Thyroid gland (tissue), 4 donors: Measurements from ENCODE around the gene CALM1. TPM values are rescaled to one million over a fixed set of nuclear protein-coding genes. Genes with fewer than 3 reads are reported as not detected.

Experiments used
- DNase-seq, 2 donors: peaks; one replicate each; pipeline ENCODE4 v3.0.0-alpha.2; 2019
- H3K27ac ChIP-seq, 3 donors: fragments of 200-600 bp; sonication (generic); 1 replicate in 2 of 3; 2 replicates in 1 of 3; pipeline ENCODE4 v1.5.1; 2016 to 2019; ENCODE audit warnings: mild to moderate bottlenecking in 1 of 3, moderate library complexity in 1 of 3
- H3K27me3 ChIP-seq: fragments of 200-600 bp; sonication (generic); one replicate; pipeline ENCODE4 v1.5.1; 2019
- H3K36me3 ChIP-seq, 2 donors: fragments of 200-600 bp; sonication (generic); one replicate each; pipeline ENCODE4 v1.5.1; 2016 to 2019
- H3K4me1 ChIP-seq, 2 donors: fragments of 200-600 bp; sonication (generic); one replicate each; pipeline ENCODE4 v1.5.1; 2017 to 2019
- H3K4me3 ChIP-seq, 3 donors: fragments of 200-600 bp; sonication (generic); replicated peaks in 1 of 3; 1 replicate in 2 of 3; 2 replicates in 1 of 3; pipeline ENCODE4 v1.5.1; 2016; ENCODE audit warnings: mild to moderate bottlenecking in 1 of 3
- H3K9me3 ChIP-seq: fragments of 200-600 bp; sonication (generic); one replicate; pipeline ENCODE4 v1.5.1; 2017
- CTCF ChIP-seq, 6 experiments: fragments of 200-600 bp in 3 of 6; fragments of 450-650 bp in 3 of 6; sonication (generic) in 3 of 6; IDR thresholded peaks; one replicate each; pipeline ENCODE4 v1.5.1; 2016 to 2019; ENCODE audit warnings: antibody characterized with exemption in 6 of 6, mild to moderate bottlenecking in 2 of 6, inconsistent platforms in 1 of 6, moderate library complexity in 1 of 6
- POLR2A ChIP-seq, 2 donors: fragments of 450-650 bp; IDR thresholded peaks; one replicate each; pipeline ENCODE4 v1.6.1; 2017; ENCODE audit warnings: antibody characterized with exemption in 2 of 2, mild to moderate bottlenecking in 2 of 2, moderate library complexity in 1 of 2
- WGBS, 2 donors: methylation state at CpG; one replicate each; pipeline ENCODE4 v1.1.5; 2017; 5-methylcytosine and 5-hydroxymethylcytosine counted together
- intact Hi-C: fragments of 100-400 bp; cut with DNase I; formaldehyde crosslinking; loops from one replicate; pipeline ENCODE4 v1.15.1; 2023
- total RNA-seq, 4 donors: library from RNA; depleted of rRNA; stranded (reverse); fragments of >200 nt; gene quantifications; one replicate each; pipeline ENCODE4 v1.2.3, GENCODE V29; 2016

CALM1 gene
- total RNA-seq, 4 donors from 2014 or later = 262 to 355 (median 294) TPM

- DNase-seq = no peak
- WGBS, 2 donors = 90 to 94% methylated on average over 9 of the region's 9 CpGs
- no peak overlapping the region for H3K4me3 ChIP-seq
Measured at GRCh38 chr14:90447720-90448497, 51.1 kb downstream of the CALM1 start.

GRCh38 chr14:90449411-90449810, 52.6 kb downstream of the CALM1 start:
- Histone ChIP-seq H3K4me1 (peaks cover 0 to 5% of the 10 kb centered on the region in 2 donors), H3K27me3 (no peaks in the 10 kb centered on the region), H3K4me3 (no peak overlapping the region), H3K36me3 (no peaks in the 10 kb centered on the region), H3K9me3 (no peaks in the 10 kb centered on the region), H3K27ac (no peak overlapping the region)
- intact Hi-C loops = no loop called here
- 75 to 94% methylated on average over 5 of the region's 5 CpGs for WGBS, 2 donors
- no peak for DNase-seq
- TF ChIP-seq POLR2A (IDR thresholded peaks at IDR 0.05) (no peak), CTCF (IDR thresholded peaks at IDR 0.05) (no peak)

More at GRCh38 chr14:90447720-90448497, 51.1 kb downstream of the CALM1 start:
- H3K27me3 ChIP-seq = no peaks in the 10 kb centered on the region
- peaks cover 0 to 17% of the 10 kb centered on the region in 2 donors for H3K4me1 ChIP-seq
- intact Hi-C loops = no loop called here
- no peak overlapping the region for H3K27ac ChIP-seq
- H3K9me3 ChIP-seq = no peaks in the 10 kb centered on the region
- H3K36me3 ChIP-seq = no peaks in the 10 kb centered on the region
- TF ChIP-seq CTCF (IDR thresholded peaks at IDR 0.05) (no peak), POLR2A (IDR thresholded peaks at IDR 0.05) (no peak)

GRCh38 chr14:90450151-90450550, 53.3 kb downstream of the CALM1 start:
- Histone ChIP-seq H3K9me3 (no peaks in the 10 kb centered on the region), H3K4me1 (no peaks in the 10 kb centered on the region), H3K27me3 (no peaks in the 10 kb centered on the region), H3K27ac (no peak overlapping the region), H3K36me3 (no peaks in the 10 kb centered on the region), H3K4me3 (no peak overlapping the region)
- no peak for TF ChIP-seq CTCF (IDR thresholded peaks at IDR 0.05)
- no peak for TF ChIP-seq POLR2A (IDR thresholded peaks at IDR 0.05)
- WGBS, 2 donors = 91 to 94% methylated on average over 6 of the region's 6 CpGs
- intact Hi-C loops = no loop called here
- DNase-seq = no peak

- DNase-seq = no peak
- intact Hi-C loops = no loop called here
- H3K36me3 ChIP-seq = no peaks in the 10 kb centered on the region
- no peaks in the 10 kb centered on the region for H3K9me3 ChIP-seq
- no peak overlapping the region for H3K4me3 ChIP-seq
- TF ChIP-seq POLR2A (IDR thresholded peaks at IDR 0.05) (no peak), CTCF (IDR thresholded peaks at IDR 0.05) (no peak)
- no peak overlapping the region for H3K27ac ChIP-seq
- no peaks in the 10 kb centered on the region for H3K4me1 ChIP-seq
- WGBS, 2 donors = 92 to 98% methylated on average over 3 of the region's 3 CpGs
- H3K27me3 ChIP-seq = no peaks in the 10 kb centered on the region
Measured at GRCh38 chr14:90450667-90451066, 53.8 kb downstream of the CALM1 start.

- Histone ChIP-seq H3K4me1 (no peaks in the 10 kb centered on the region), H3K36me3 (no peaks in the 10 kb centered on the region), H3K27me3 (no peaks in the 10 kb centered on the region), H3K9me3 (no peaks in the 10 kb centered on the region), H3K4me3 (no peak overlapping the region), H3K27ac (no peak overlapping the region)
- WGBS, 2 donors = 91 to 93% methylated on average over 13 of the region's 13 CpGs
- TF ChIP-seq CTCF (IDR thresholded peaks at IDR 0.05) = no peak
- no peak for TF ChIP-seq POLR2A (IDR thresholded peaks at IDR 0.05)
- intact Hi-C loops = no loop called here
- no peak for DNase-seq
Measured at GRCh38 chr14:90451443-90451842, 54.6 kb downstream of the CALM1 start.
